ENCODE measurements around the gene ZNF561. TPM values are rescaled to one million over a fixed set of nuclear protein-coding genes. Genes with fewer than 3 reads are reported as not detected.

Gene ZNF561
- total and polyA plus RNA-seq, 2 experiments from 2014 or later = 32.0 to 35.4 TPM

- no peak for DNase-seq (ENCODE audit: low read depth in 1 of 2, low spot score in 1 of 2)
- H3K27ac ChIP-seq = no peak overlapping the region
- H3K9me3 ChIP-seq (ENCODE audit: low read depth) = no peaks in the 10 kb centered on the region
- no peak overlapping the region for H3K4me3 ChIP-seq
- no peaks in the 10 kb centered on the region for H3K27me3 ChIP-seq
- peaks cover 41% of the 10 kb centered on the region for H3K36me3 ChIP-seq
- no peak for TF ChIP-seq CTCF (IDR thresholded peaks at IDR 0.05; ENCODE audit: low read depth, low read length)
- H3K4me1 ChIP-seq (ENCODE audit: low read depth) = no peaks in the 10 kb centered on the region
Measured at GRCh38 chr19:9650345-9650744, 29.3 kb upstream of the ZNF561 start.

- no peak for DNase-seq (ENCODE audit: low read depth in 1 of 2, low spot score in 1 of 2)
- H3K4me1 ChIP-seq (ENCODE audit: low read depth) = no peaks in the 10 kb centered on the region
- peaks cover 6% of the 10 kb centered on the region for H3K36me3 ChIP-seq
- H3K9me3 ChIP-seq (ENCODE audit: low read depth) = no peaks in the 10 kb centered on the region
- H3K4me3 ChIP-seq = no peak overlapping the region
- TF ChIP-seq CTCF (IDR thresholded peaks at IDR 0.05; ENCODE audit: low read depth, low read length) = no peak
- peak overlapping the region; percentile 18 for H3K27ac ChIP-seq
- no peaks in the 10 kb centered on the region for H3K27me3 ChIP-seq
Measured at GRCh38 chr19:9645472-9645871, 24.4 kb upstream of the ZNF561 start.

GRCh38 chr19:9644472-9644871, 23.4 kb upstream of the ZNF561 start:
- H3K9me3 ChIP-seq (ENCODE audit: low read depth) = no peaks in the 10 kb centered on the region
- no peaks in the 10 kb centered on the region for H3K36me3 ChIP-seq
- no peak overlapping the region for H3K4me3 ChIP-seq
- no peak for TF ChIP-seq CTCF (IDR thresholded peaks at IDR 0.05; ENCODE audit: low read depth, low read length)
- H3K27me3 ChIP-seq = no peaks in the 10 kb centered on the region
- DNase-seq (ENCODE audit: low read depth in 1 of 2, low spot score in 1 of 2) = no peak
- H3K27ac ChIP-seq = peak overlapping the region; percentile 18
- H3K4me1 ChIP-seq (ENCODE audit: low read depth) = no peaks in the 10 kb centered on the region

GRCh38 chr19:9641810-9642209, 20.8 kb upstream of the ZNF561 start:
- Histone ChIP-seq H3K4me3 (no peak overlapping the region), H3K27me3 (no peaks in the 10 kb centered on the region), H3K9me3 (ENCODE audit: low read depth) (no peaks in the 10 kb centered on the region), H3K27ac (no peak overlapping the region), H3K4me1 (ENCODE audit: low read depth) (no peaks in the 10 kb centered on the region), H3K36me3 (no peaks in the 10 kb centered on the region)
- no peak for DNase-seq (ENCODE audit: low read depth in 1 of 2, low spot score in 1 of 2)
- TF ChIP-seq CTCF (IDR thresholded peaks at IDR 0.05; ENCODE audit: low read depth, low read length) = no peak

- Histone ChIP-seq H3K36me3 (no peaks in the 10 kb centered on the region), H3K27me3 (no peaks in the 10 kb centered on the region), H3K4me3 (no peak overlapping the region), H3K27ac (no peak overlapping the region), H3K9me3 (ENCODE audit: low read depth) (no peaks in the 10 kb centered on the region), H3K4me1 (ENCODE audit: low read depth) (no peaks in the 10 kb centered on the region)
- TF ChIP-seq CTCF (IDR thresholded peaks at IDR 0.05; ENCODE audit: low read depth, low read length) = no peak
- no peak for DNase-seq (ENCODE audit: low read depth in 1 of 2, low spot score in 1 of 2)
Measured at GRCh38 chr19:9640956-9641355, 19.9 kb upstream of the ZNF561 start.

DNA sequence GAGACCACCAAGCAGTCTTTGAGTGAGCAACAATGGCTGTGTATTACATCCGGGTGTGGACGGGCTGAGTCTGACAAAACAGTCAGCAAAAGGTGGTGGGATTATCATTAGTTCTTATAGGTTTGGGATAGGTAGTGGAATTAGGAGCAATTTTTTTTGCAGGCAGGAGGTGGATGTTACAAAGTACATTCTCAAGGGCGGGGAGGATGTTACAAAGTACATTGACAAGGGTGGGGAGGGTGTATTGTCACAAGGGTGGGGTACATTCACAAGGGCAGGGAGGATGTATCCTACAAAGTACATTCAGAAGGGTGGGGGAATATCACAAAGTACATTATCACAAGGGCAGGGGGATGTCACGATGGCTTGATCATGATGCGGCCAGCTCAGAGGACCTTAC, 15.0 kb upstream of the ZNF561 start:
- no peak for TF ChIP-seq CTCF (IDR thresholded peaks at IDR 0.05; ENCODE audit: low read depth, low read length)
- peaks cover 7% of the 10 kb centered on the region for H3K36me3 ChIP-seq
- no peak for DNase-seq (ENCODE audit: low read depth in 1 of 2, low spot score in 1 of 2)
- H3K4me3 ChIP-seq = no peak overlapping the region
- H3K27me3 ChIP-seq = no peaks in the 10 kb centered on the region
- no peaks in the 10 kb centered on the region for H3K4me1 ChIP-seq (ENCODE audit: low read depth)
- H3K27ac ChIP-seq = no peak overlapping the region
- H3K9me3 ChIP-seq (ENCODE audit: low read depth) = no peaks in the 10 kb centered on the region
